Gastrocnemius medialis (tissue), 4 donors: Measurements from ENCODE around the gene SPTLC3. TPM values are rescaled to one million over a fixed set of nuclear protein-coding genes. Genes with fewer than 3 reads are reported as not detected.

Source experiments
- ATAC-seq, 2 donors: fragments of 150-250 bp; one replicate each; pipeline ENCODE4 v1.9.1; 2016
- DNase-seq, 2 donors: peaks; one replicate each; pipeline ENCODE4 v3.0.0-alpha.2; 2019
- H3K27ac ChIP-seq, 4 donors: fragments of 200-600 bp; sonication (generic); 1 replicate in 1 of 4; 2 replicates in 3 of 4; pipeline ENCODE4 v1.5.1; 2016 to 2018; ENCODE audit warnings: mild to moderate bottlenecking in 2 of 4, moderate library complexity in 1 of 4
- H3K27me3 ChIP-seq, 3 donors: fragments of 200-600 bp; sonication (generic) in 2 of 3; 1 replicate in 1 of 3; 2 replicates in 2 of 3; pipeline versions ENCODE4 v1.5.1 to v1.6.0; 2016 to 2019; ENCODE audit warnings: mild to moderate bottlenecking in 1 of 3, moderate library complexity in 1 of 3
- H3K36me3 ChIP-seq, 2 donors: fragments of 200-600 bp; sonication (generic) in 1 of 2; one replicate each; pipeline ENCODE4 v1.5.1; 2017 to 2018
- H3K4me1 ChIP-seq, 2 donors: fragments of 200-600 bp; sonication (generic) in 1 of 2; one replicate each; pipeline ENCODE4 v1.5.1; 2016 to 2017; ENCODE audit warnings: mild to moderate bottlenecking in 2 of 2
- H3K4me3 ChIP-seq, 4 donors: fragments of 200-600 bp; sonication (generic) in 3 of 4; 1 replicate in 1 of 4; 2 replicates in 3 of 4; pipeline ENCODE4 v1.5.1; 2016 to 2019; ENCODE audit warnings: mild to moderate bottlenecking in 2 of 4
- H3K9me3 ChIP-seq, 3 donors: fragments of 200-600 bp; sonication (generic) in 2 of 3; 1 replicate in 1 of 3; 2 replicates in 2 of 3; pipeline ENCODE4 v1.5.1; 2016 to 2019
- CTCF ChIP-seq, 5 experiments: fragments of 450-650 bp in 3 of 5; fragments of 200-600 bp in 2 of 5; sonication (generic) in 2 of 5; IDR thresholded peaks in 4 of 5; conservative IDR thresholded peaks in 1 of 5; 1 replicate in 4 of 5; 2 replicates in 1 of 5; pipeline ENCODE4 v1.5.1; 2016 to 2019; ENCODE audit warnings: antibody characterized with exemption in 5 of 5, mild to moderate bottlenecking in 3 of 5, moderate library complexity in 3 of 5
- POLR2A ChIP-seq, 2 donors: fragments of 450-650 bp; IDR thresholded peaks; one replicate each; pipeline ENCODE4 v1.6.1; 2017; ENCODE audit warnings: antibody characterized with exemption in 2 of 2, mild to moderate bottlenecking in 2 of 2, moderate library complexity in 2 of 2
- in situ Hi-C, 4 donors: fragments of 200-750 bp; cut with MboI; loops; one replicate each; pipeline versions ENCODE4 v1.15.0 to v1.8.0; 2017; ENCODE audit warnings: low sequenced_read_pairs in 4 of 4
- intact Hi-C: fragments of 100-400 bp; cut with DNase I; formaldehyde crosslinking; loops from one replicate; pipeline ENCODE4 v1.15.1; 2023; ENCODE audit warnings: low total_unique reads
- total RNA-seq, 4 donors: library from RNA; depleted of rRNA; stranded (reverse); fragments of >200 nt; gene quantifications; one replicate each; pipeline versions ENCODE4 v1.1.0 to v1.2.3, GENCODE V29; 2016

Gene SPTLC3
- total RNA-seq, 4 donors from 2014 or later = 0.46 to 2.4 (median 1.2) TPM

- no peaks in the 10 kb centered on the region for H3K27me3 ChIP-seq
- intact Hi-C loops = no loop called here
- no peaks in the 10 kb centered on the region for H3K9me3 ChIP-seq
- no peak for TF ChIP-seq POLR2A (IDR thresholded peaks at IDR 0.05)
- no peak for TF ChIP-seq CTCF (IDR thresholded peaks at IDR 0.05 in 4 of 5, conservative IDR thresholded peaks at IDR 0.05 in 1 of 5)
- ATAC-seq (no peak), DNase-seq (no peak)
- H3K27ac ChIP-seq = no peak overlapping the region
- H3K4me1 ChIP-seq = no peaks in the 10 kb centered on the region
- H3K4me3 ChIP-seq = no peak overlapping the region
- in situ Hi-C loops = no loop called here
- no peaks in the 10 kb centered on the region for H3K36me3 ChIP-seq
Observed at GRCh38 chr20:13034936-13035335, 26.2 kb downstream of the SPTLC3 start.

GRCh38 chr20:13035399-13036152 lies 26.8 kb downstream of the SPTLC3 start:
- Histone ChIP-seq H3K27ac (no peak overlapping the region), H3K4me1 (no peaks in the 10 kb centered on the region), H3K36me3 (no peaks in the 10 kb centered on the region), H3K4me3 (no peak overlapping the region), H3K27me3 (no peaks in the 10 kb centered on the region), H3K9me3 (no peaks in the 10 kb centered on the region)
- in situ Hi-C loops = no loop called here
- ATAC-seq = no peak
- no peak for DNase-seq
- intact Hi-C loops = no loop called here
- TF ChIP-seq CTCF (IDR thresholded peaks at IDR 0.05 in 4 of 5, conservative IDR thresholded peaks at IDR 0.05 in 1 of 5) = no peak
- TF ChIP-seq POLR2A (IDR thresholded peaks at IDR 0.05) = no peak

DNA sequence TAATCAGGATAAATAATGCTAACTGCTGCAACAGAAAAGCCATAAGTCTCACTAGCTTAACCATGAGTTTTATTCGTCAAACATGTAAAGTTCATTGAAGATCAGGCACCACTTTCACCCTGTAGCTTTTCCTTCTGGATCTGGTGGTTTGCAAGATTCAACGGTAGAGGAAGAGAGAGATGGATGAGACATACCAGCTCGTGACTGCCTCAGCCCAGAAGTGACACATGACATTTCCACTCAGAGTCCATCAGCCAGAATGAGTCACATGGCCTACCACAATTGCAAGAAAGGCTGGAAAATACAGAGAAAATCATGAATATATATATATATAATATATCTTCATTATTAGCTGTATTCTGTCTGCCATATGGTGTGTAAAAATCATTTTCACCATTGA lies 29.0 kb downstream of the SPTLC3 start:
- in situ Hi-C loops = no loop called here
- DNase-seq = no peak
- Histone ChIP-seq H3K4me3 (no peak overlapping the region), H3K36me3 (no peaks in the 10 kb centered on the region), H3K4me1 (no peaks in the 10 kb centered on the region), H3K9me3 (no peaks in the 10 kb centered on the region), H3K27ac (no peak overlapping the region), H3K27me3 (no peaks in the 10 kb centered on the region)
- TF ChIP-seq POLR2A (IDR thresholded peaks at IDR 0.05) (no peak), CTCF (IDR thresholded peaks at IDR 0.05 in 4 of 5, conservative IDR thresholded peaks at IDR 0.05 in 1 of 5) (no peak)
- no peak for ATAC-seq
- intact Hi-C loops = no loop called here

GRCh38 chr20:13041574-13042457 lies 33.0 kb downstream of the SPTLC3 start:
- in situ Hi-C loops = no loop called here
- TF ChIP-seq CTCF (IDR thresholded peaks at IDR 0.05 in 4 of 5, conservative IDR thresholded peaks at IDR 0.05 in 1 of 5) (no peak), POLR2A (IDR thresholded peaks at IDR 0.05) (no peak)
- Histone ChIP-seq H3K27me3 (no peaks in the 10 kb centered on the region), H3K4me3 (no peak overlapping the region), H3K4me1 (no peaks in the 10 kb centered on the region), H3K9me3 (no peaks in the 10 kb centered on the region), H3K36me3 (no peaks in the 10 kb centered on the region), H3K27ac (no peak overlapping the region)
- ATAC-seq = no peak
- no peak for DNase-seq
- intact Hi-C loops = no loop called here
